ENCODE data around the gene C19orf25. TPM values are rescaled to one million over a fixed set of nuclear protein-coding genes. Genes with fewer than 3 reads are reported as not detected.

C19orf25 gene
- total RNA-seq, 1 donor from 2014 or later: 29.2 TPM

DNA sequence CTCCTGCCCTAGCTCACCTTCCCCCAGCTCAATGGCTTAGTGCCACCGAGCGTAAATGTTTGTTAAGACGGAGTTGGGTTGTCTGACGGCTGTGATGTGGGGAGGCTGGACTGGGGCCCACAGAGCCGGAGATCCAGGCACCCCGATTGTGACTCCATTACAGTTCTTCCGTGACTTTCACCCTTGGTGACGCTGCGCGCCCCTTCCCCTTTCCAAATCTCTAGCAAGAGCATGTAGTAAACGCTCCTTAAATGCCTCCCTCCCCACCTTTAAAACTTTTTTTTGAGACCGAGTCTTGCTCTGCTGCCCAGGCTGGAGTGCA lies 12.8 kb upstream of the C19orf25 start:
- Mint-ChIP-seq H3K27me3 (ENCODE audit: unreplicated experiment) (peaks cover 8% of the 10 kb centered on the region), H3K36me3 (ENCODE audit: unreplicated experiment) (no peaks in the 10 kb centered on the region), H3K4me1 (ENCODE audit: low read depth, unreplicated experiment) (peaks cover 10% of the 10 kb centered on the region), H3K9me3 (ENCODE audit: unreplicated experiment) (peaks cover 5% of the 10 kb centered on the region), H3K27ac (ENCODE audit: unreplicated experiment) (no peak overlapping the region), H3K4me3 (ENCODE audit: unreplicated experiment) (peak overlapping the region; percentile 87)
- DNase-seq: no peak
- TF ChIP-seq CTCF (IDR thresholded peaks at IDR 0.05; ENCODE audit: partially characterized antibody, unreplicated experiment): no peak

DNA sequence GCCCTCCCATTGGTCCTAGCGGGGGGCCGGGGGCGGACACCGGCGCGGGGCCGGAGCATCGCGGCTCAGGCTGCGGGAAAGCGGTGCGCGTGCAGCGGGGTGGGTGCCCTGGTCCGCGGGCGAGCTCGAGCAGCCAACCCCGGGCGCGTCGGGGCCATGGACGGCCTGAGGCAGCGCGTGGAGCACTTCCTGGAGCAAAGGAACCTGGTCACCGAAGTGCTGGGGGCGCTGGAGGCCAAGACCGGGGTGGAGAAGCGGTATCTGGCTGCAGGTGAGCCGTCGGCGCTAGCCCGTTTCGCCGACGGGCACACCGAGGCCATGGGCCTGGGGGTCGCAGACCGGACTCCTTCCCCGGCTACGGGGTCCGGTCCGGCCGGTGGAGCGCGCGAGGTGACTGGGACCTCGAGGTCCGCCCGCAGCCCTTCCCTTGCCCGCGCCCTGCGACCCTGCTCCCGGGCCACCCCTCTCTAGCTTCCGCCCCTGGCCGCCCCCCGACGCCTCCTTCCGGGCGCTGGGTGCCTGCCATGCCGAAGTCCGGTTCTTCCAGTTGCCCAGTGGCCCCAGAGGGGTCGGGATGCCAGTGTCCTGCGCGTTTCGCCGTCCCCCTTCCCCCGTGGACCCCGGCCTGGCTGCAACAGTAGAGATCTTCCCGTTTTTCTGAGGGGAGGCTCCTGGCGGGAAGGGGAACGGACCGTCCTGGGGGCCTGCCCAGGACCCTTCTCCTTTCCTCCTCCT lies 12.3 kb upstream of the C19orf25 start, which contains the start of gene REEP6:
Gene REEP6, plus strand, starts transcription at position 68 of the 735 bp plus-strand sequence. Its CDS starts 89 bp downstream, at position 157.
- Mint-ChIP-seq H3K27me3 (ENCODE audit: unreplicated experiment) (peaks cover 8% of the 10 kb centered on the region), H3K36me3 (ENCODE audit: unreplicated experiment) (no peaks in the 10 kb centered on the region), H3K4me1 (ENCODE audit: low read depth, unreplicated experiment) (peaks cover 10% of the 10 kb centered on the region), H3K27ac (ENCODE audit: unreplicated experiment) (peak within 1 kb of the TSS; percentile 97), H3K4me3 (ENCODE audit: unreplicated experiment) (peak within 1 kb of the TSS; percentile 95), H3K9me3 (ENCODE audit: unreplicated experiment) (peaks cover 5% of the 10 kb centered on the region)
- no peak for DNase-seq
- no peak for TF ChIP-seq CTCF (IDR thresholded peaks at IDR 0.05; ENCODE audit: partially characterized antibody, unreplicated experiment)

GRCh38 chr19:1490311-1491113 lies 11.5 kb upstream of the C19orf25 start, which contains the start of gene PCSK4:
Gene PCSK4 (minus strand): TSS chr19:1490350. CDS start chr19:1490346, 4 bp downstream.
- H3K4me3 Mint-ChIP-seq (ENCODE audit: unreplicated experiment): peak within 1 kb of the TSS; percentile 95
- peaks cover 5% of the 10 kb centered on the region for H3K9me3 Mint-ChIP-seq (ENCODE audit: unreplicated experiment)
- peak within 1 kb of the TSS; percentile 97 for H3K27ac Mint-ChIP-seq (ENCODE audit: unreplicated experiment)
- no peaks in the 10 kb centered on the region for H3K36me3 Mint-ChIP-seq (ENCODE audit: unreplicated experiment)
- no peak for TF ChIP-seq CTCF (IDR thresholded peaks at IDR 0.05; ENCODE audit: partially characterized antibody, unreplicated experiment)
- H3K27me3 Mint-ChIP-seq (ENCODE audit: unreplicated experiment): peaks cover 8% of the 10 kb centered on the region
- DNase-seq: peak; percentile 98
- peaks cover 10% of the 10 kb centered on the region for H3K4me1 Mint-ChIP-seq (ENCODE audit: low read depth, unreplicated experiment)

GRCh38 chr19:1489463-1490310 lies 10.7 kb upstream of the C19orf25 start:
- H3K27me3 Mint-ChIP-seq (ENCODE audit: unreplicated experiment): peaks cover 8% of the 10 kb centered on the region
- peak overlapping the region; percentile 74 for H3K4me3 Mint-ChIP-seq (ENCODE audit: unreplicated experiment)
- TF ChIP-seq CTCF (IDR thresholded peaks at IDR 0.05; ENCODE audit: partially characterized antibody, unreplicated experiment): no peak
- H3K27ac Mint-ChIP-seq (ENCODE audit: unreplicated experiment): no peak overlapping the region
- H3K4me1 Mint-ChIP-seq (ENCODE audit: low read depth, unreplicated experiment): peaks cover 10% of the 10 kb centered on the region
- H3K9me3 Mint-ChIP-seq (ENCODE audit: unreplicated experiment): peaks cover 5% of the 10 kb centered on the region
- H3K36me3 Mint-ChIP-seq (ENCODE audit: unreplicated experiment): no peaks in the 10 kb centered on the region
- peak; percentile 25 for DNase-seq

Measured in glutamatergic neuron (in vitro differentiated cells).